SK-N-SH treated with all-trans-retinoic acid at 6 μM for 48 hours (cell line): ENCODE results near the gene LDHAL6B.

Source experiments
- ATAC-seq: fragments of 200-7000 bp; cut with Tn5 transposase; 3 replicates; pipeline ENCODE4 v1.9.1; 2020; ENCODE audit warnings: mild to moderate bottlenecking, moderate library complexity
- ARNTL ChIP-seq: fragments of 450-650 bp; formaldehyde crosslinking; IDR thresholded peaks from 2 replicates; pipeline ENCODE4 v1.5.0; 2020; ENCODE audit warnings: low read depth, mild to moderate bottlenecking, moderate library complexity, borderline replicate concordance
- BACH2 ChIP-seq: fragments of 250-450 bp; sonication (Bioruptor Pico); IDR thresholded peaks from 2 replicates; pipeline ENCODE4 v1.9.0; 2021; ENCODE audit warnings: mild to moderate bottlenecking, borderline replicate concordance
- CSDC2 ChIP-seq: fragments of 250-450 bp; sonication (Bioruptor Pico); IDR thresholded peaks from 2 replicates; pipeline ENCODE4 v1.5.0; 2020; ENCODE audit warnings: mild to moderate bottlenecking, moderate library complexity
- CSRNP3 ChIP-seq: fragments of 250-450 bp; sonication (Bioruptor Pico); IDR thresholded peaks from 2 replicates; pipeline ENCODE4 v1.5.1; 2021; ENCODE audit warnings: mild to moderate bottlenecking, moderate library complexity
- ESRRG ChIP-seq: fragments of 250-450 bp; sonication (Bioruptor Pico); IDR thresholded peaks from 2 replicates; pipeline ENCODE4 v1.6.1; 2021; ENCODE audit warnings: mild to moderate bottlenecking
- GLIS3 ChIP-seq: fragments of 250-450 bp; sonication (Bioruptor Pico); IDR thresholded peaks from 2 replicates; pipeline ENCODE4 v1.5.0; 2020; ENCODE audit warnings: mild to moderate bottlenecking, moderate library complexity
- OSR1 ChIP-seq: fragments of 250-450 bp; sonication (Bioruptor Pico); IDR thresholded peaks from 2 replicates; pipeline ENCODE4 v1.8.0; 2022; ENCODE audit warnings: moderate library complexity, mild to moderate bottlenecking, inconsistent platforms
- PATZ1 ChIP-seq: fragments of 250-450 bp; sonication (Bioruptor Pico); IDR thresholded peaks from 2 replicates; pipeline ENCODE4 v1.8.0; 2020; ENCODE audit warnings: mild to moderate bottlenecking, moderate library complexity, borderline replicate concordance
- PPARA ChIP-seq: fragments of 250-450 bp; sonication (Bioruptor Pico); IDR thresholded peaks from 2 replicates; pipeline ENCODE4 v1.5.0; 2020; ENCODE audit warnings: mild to moderate bottlenecking, borderline replicate concordance
- RARB ChIP-seq: fragments of 250-450 bp; sonication (Bioruptor Pico); IDR thresholded peaks from 2 replicates; pipeline ENCODE4 v1.8.0; 2021; ENCODE audit warnings: mild to moderate bottlenecking, moderate library complexity
- SNAI2 ChIP-seq: fragments of 250-450 bp; sonication (Bioruptor Pico); IDR thresholded peaks from 2 replicates; pipeline ENCODE4 v1.5.0; 2020; ENCODE audit warnings: mild to moderate bottlenecking, moderate library complexity
- TCF4 ChIP-seq: fragments of 250-450 bp; sonication (Bioruptor Pico); IDR thresholded peaks from 2 replicates; pipeline ENCODE4 v1.8.0; 2021; ENCODE audit warnings: mild to moderate bottlenecking, moderate library complexity, borderline replicate concordance
- TOX ChIP-seq: fragments of 250-450 bp; sonication (Bioruptor Pico); IDR thresholded peaks from 2 replicates; pipeline ENCODE4 v1.8.0; 2021; ENCODE audit warnings: mild to moderate bottlenecking, moderate library complexity, borderline replicate concordance
- ZC3H10 ChIP-seq: fragments of 250-450 bp; sonication (Bioruptor Pico); IDR thresholded peaks from 2 replicates; pipeline ENCODE4 v1.5.1; 2021; ENCODE audit warnings: mild to moderate bottlenecking, moderate library complexity
- ZFP3 ChIP-seq: fragments of 250-450 bp; sonication (Bioruptor Pico); IDR thresholded peaks from 2 replicates; pipeline ENCODE4 v1.5.0; 2020; ENCODE audit warnings: mild to moderate bottlenecking, moderate library complexity
- ZFP30 ChIP-seq: fragments of 450-650 bp; formaldehyde crosslinking; IDR thresholded peaks from 2 replicates; pipeline ENCODE4 v1.5.0; 2022; ENCODE audit warnings: mild to moderate bottlenecking, moderate library complexity
- ZNF70 ChIP-seq: fragments of 450-650 bp; formaldehyde crosslinking; IDR thresholded peaks from 2 replicates; pipeline ENCODE4 v1.5.0; 2020; ENCODE audit warnings: mild to moderate bottlenecking, moderate library complexity
- ZNF8 ChIP-seq: fragments of 450-650 bp; formaldehyde crosslinking; IDR thresholded peaks from 2 replicates; pipeline ENCODE4 v1.5.0; 2020; ENCODE audit warnings: mild to moderate bottlenecking, moderate library complexity
- TF ChIP-seq, protein P1 (sequence below): fragments of 250-450 bp; sonication (Bioruptor Pico); IDR thresholded peaks from 2 replicates; pipeline ENCODE4 v1.5.0; 2020; ENCODE audit warnings: mild to moderate bottlenecking, moderate library complexity
- TF ChIP-seq, protein P2 (sequence below): fragments of 250-450 bp; sonication (Bioruptor Pico); IDR thresholded peaks from 2 replicates; pipeline ENCODE4 v1.8.0; 2021; ENCODE audit warnings: low read depth, mild to moderate bottlenecking, moderate library complexity, borderline replicate concordance
- TF ChIP-seq, protein P3 (sequence below): fragments of 250-450 bp; sonication (Bioruptor Pico); IDR thresholded peaks from 2 replicates; pipeline ENCODE4 v1.5.1; 2020; ENCODE audit warnings: low read depth, mild to moderate bottlenecking, moderate library complexity

The LDHAL6B gene

GRCh38 chr15:59178151-59178695 lies 28.4 kb upstream of the LDHAL6B start (continued):
- TF ChIP-seq, protein P1, sequence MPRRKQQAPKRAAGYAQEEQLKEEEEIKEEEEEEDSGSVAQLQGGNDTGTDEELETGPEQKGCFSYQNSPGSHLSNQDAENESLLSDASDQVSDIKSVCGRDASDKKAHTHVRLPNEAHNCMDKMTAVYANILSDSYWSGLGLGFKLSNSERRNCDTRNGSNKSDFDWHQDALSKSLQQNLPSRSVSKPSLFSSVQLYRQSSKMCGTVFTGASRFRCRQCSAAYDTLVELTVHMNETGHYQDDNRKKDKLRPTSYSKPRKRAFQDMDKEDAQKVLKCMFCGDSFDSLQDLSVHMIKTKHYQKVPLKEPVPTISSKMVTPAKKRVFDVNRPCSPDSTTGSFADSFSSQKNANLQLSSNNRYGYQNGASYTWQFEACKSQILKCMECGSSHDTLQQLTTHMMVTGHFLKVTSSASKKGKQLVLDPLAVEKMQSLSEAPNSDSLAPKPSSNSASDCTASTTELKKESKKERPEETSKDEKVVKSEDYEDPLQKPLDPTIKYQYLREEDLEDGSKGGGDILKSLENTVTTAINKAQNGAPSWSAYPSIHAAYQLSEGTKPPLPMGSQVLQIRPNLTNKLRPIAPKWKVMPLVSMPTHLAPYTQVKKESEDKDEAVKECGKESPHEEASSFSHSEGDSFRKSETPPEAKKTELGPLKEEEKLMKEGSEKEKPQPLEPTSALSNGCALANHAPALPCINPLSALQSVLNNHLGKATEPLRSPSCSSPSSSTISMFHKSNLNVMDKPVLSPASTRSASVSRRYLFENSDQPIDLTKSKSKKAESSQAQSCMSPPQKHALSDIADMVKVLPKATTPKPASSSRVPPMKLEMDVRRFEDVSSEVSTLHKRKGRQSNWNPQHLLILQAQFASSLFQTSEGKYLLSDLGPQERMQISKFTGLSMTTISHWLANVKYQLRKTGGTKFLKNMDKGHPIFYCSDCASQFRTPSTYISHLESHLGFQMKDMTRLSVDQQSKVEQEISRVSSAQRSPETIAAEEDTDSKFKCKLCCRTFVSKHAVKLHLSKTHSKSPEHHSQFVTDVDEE (CRISPR knock-in tag) = no peak
- no peak for TF ChIP-seq CSDC2 (CRISPR knock-in tag)
- no peak for TF ChIP-seq ZNF8 (CRISPR knock-in tag)
- TF ChIP-seq CSRNP3 (CRISPR knock-in tag) = no peak
- TF ChIP-seq, protein P2, sequence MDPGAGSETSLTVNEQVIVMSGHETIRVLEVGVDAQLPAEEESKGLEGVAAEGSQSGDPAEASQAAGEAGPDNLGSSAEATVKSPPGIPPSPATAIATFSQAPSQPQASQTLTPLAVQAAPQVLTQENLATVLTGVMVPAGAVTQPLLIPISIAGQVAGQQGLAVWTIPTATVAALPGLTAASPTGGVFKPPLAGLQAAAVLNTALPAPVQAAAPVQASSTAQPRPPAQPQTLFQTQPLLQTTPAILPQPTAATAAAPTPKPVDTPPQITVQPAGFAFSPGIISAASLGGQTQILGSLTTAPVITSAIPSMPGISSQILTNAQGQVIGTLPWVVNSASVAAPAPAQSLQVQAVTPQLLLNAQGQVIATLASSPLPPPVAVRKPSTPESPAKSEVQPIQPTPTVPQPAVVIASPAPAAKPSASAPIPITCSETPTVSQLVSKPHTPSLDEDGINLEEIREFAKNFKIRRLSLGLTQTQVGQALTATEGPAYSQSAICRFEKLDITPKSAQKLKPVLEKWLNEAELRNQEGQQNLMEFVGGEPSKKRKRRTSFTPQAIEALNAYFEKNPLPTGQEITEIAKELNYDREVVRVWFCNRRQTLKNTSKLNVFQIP = no peak
- TF ChIP-seq ZFP30 (CRISPR knock-in tag) = no peak
- TF ChIP-seq ZNF70 (CRISPR knock-in tag) = no peak

- ATAC-seq = no peak
- TF ChIP-seq ESRRG (CRISPR knock-in tag) (no peak), ZFP3 (CRISPR knock-in tag) (no peak), OSR1 (no peak), SNAI2 (CRISPR knock-in tag) (no peak), ZFP30 (CRISPR knock-in tag) (no peak), TCF4 (CRISPR knock-in tag) (no peak), GLIS3 (CRISPR knock-in tag) (no peak), PATZ1 (CRISPR knock-in tag) (no peak), TOX (no peak), CSRNP3 (CRISPR knock-in tag) (no peak), RARB (CRISPR knock-in tag) (no peak), ZC3H10 (CRISPR knock-in tag) (no peak), BACH2 (CRISPR knock-in tag) (no peak), ARNTL (CRISPR knock-in tag) (no peak), ZNF8 (CRISPR knock-in tag) (no peak), CSDC2 (CRISPR knock-in tag) (no peak), PPARA (no peak)
- TF ChIP-seq, protein P2 = no peak
- TF ChIP-seq, protein P3, sequence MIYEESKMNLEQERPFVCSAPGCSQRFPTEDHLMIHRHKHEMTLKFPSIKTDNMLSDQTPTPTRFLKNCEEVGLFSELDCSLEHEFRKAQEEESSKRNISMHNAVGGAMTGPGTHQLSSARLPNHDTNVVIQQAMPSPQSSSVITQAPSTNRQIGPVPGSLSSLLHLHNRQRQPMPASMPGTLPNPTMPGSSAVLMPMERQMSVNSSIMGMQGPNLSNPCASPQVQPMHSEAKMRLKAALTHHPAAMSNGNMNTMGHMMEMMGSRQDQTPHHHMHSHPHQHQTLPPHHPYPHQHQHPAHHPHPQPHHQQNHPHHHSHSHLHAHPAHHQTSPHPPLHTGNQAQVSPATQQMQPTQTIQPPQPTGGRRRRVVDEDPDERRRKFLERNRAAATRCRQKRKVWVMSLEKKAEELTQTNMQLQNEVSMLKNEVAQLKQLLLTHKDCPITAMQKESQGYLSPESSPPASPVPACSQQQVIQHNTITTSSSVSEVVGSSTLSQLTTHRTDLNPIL = no peak
- TF ChIP-seq, protein P1 (CRISPR knock-in tag) = no peak
These were observed 26.9 kb upstream of the LDHAL6B start for GRCh38 chr15:59179717-59180116.
